Lung microvascular endothelial cell (primary cell): ENCODE results near the gene NPTX1. TPM values are rescaled to one million over a fixed set of nuclear protein-coding genes. Genes with fewer than 3 reads are reported as not detected.

Experiments used
- DNase-seq, 2 donors: peaks; one replicate each; pipeline versions ENCODE4 v3.0.0 to v3.0.0-alpha.2; 2010; ENCODE audit warnings: low read depth in 2 of 2
- total RNA-seq: library from RNA; depleted of rRNA; stranded (reverse); fragments of >200 nt; gene quantifications from 2 replicates; pipeline ENCODE4 v1.2.1, GENCODE V29; 2014

NPTX1 gene
- total RNA-seq, 1 donor from 2014 or later: under 0.01 TPM

DNA sequence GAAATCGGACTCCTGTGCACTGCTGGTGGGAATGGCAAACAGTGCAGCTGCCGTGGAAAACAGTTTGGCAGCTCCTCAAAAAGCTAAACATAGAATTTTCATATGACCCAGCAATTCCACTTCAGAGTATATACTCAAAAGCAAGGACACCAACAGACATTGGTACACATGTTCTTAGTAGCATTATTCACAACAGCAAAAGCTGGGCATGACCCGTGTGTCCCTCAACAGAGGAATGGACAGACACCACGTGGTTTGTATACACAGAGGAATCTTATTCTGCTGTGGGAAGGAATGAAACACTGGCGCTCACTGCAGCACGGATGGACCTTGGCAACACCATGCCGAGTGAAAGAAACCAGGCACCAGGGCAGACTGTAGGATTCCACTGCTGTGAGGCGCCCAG lies 16.0 kb downstream of the NPTX1 start:
- no peak for DNase-seq

DNA sequence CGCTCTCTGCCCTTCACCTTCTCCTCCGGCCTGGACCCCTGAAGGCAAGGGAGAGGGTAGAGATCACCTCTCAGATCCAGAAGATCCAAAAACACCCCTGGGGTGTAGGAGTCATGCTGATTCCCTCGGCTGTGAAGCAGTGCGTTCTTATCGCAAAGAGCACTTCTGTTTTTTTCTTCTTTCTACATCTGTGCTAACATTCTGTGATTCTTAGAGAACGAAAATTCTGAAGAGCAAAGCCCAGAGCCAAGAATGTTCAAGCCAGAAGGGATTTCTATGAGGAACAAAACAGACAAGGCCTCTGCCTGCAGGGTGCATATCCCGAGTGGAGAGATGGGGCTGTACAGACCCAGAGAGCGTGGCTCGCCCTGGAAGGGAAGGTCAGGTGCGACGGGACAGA lies 17.2 kb downstream of the NPTX1 start:
- DNase-seq: no peak

DNA sequence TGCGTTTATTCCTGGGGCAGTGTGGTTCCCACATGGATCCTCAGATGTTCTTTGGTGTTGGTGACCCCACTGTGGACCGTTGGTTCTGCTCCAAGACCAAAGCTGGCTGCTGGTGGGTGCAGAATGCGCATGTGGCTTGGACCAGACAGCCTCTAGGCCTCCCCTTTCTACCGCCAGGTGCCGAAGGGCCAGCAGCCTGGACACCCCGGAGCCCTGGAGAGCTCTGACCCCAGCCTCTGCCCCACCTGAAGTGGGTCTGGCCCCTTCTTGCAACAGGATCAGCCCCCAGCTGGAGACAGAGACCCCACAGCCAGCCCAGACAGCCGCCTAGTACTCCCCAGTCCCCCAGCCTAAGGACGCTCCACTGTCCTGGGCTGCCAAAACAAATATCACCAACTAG lies 18.4 kb downstream of the NPTX1 start:
- no peak for DNase-seq

DNA sequence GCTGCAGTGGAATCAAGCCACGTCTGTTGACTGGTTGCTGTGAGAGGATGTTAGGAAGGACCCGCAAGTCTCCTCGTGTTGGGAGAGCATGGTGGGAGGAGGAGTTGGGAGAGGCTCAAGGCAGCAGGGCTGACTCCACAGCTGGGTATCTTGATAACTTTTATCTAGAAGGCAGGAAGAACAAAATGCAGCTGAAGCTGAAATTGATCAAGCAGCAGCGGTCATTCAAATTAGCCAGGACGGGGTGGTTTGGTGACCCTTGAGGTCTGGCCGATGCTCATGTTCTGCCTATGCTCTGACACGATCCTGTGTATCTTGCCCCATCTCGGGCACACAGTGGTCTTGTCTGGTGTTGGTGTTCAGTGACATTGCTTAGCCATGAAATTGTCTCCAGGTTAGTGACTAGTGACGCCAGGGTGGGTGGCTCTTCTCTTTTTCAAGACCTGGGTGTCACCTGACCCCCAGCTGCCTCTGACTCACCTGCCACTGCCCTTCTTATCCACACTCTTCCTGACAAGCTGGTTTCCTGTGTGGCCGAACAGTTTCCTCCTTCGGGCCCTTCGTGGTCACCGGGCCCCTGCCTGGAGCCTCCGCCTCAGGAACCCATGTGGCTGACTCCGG lies 19.1 kb downstream of the NPTX1 start:
- peak in 1 of 2 donors; percentile 29 for DNase-seq

DNA sequence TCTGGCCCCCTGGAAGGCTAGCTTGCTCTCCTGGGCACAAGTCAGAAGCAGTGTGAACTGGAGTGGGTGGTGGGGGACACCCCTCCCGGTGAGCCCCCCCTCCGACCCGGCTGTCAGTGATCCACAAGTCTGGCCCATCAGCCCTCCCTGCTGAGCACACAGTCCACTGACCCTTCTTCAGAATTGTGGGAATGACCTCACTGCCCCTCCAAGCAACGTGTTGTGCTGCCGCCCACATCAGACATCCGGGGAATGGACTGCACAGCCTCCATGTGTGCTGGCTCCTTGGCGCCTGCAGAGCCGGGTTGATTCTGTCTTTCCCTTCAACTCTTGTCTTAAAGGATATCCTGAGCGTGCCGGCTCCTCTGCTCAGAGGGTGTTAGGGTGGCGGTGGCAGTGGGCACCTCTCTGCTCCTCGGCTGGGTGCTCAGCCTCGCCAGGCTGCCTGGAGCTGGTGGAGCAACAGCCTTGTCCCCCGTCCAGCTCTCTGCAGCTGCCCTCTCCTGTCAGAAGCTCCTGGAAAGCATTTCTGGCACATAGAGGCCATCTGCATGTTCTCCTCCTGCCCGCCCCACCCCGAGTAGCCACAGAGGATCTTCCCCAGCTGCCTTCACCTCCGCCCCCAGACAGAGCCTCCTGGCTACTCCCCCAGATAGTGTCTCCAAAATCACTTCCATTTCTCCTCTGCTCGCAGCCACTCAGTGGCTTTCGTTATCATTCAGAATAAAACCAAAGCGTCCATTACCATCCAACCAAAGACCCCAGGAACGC lies 19.8 kb downstream of the NPTX1 start:
- DNase-seq: no peak

DNA sequence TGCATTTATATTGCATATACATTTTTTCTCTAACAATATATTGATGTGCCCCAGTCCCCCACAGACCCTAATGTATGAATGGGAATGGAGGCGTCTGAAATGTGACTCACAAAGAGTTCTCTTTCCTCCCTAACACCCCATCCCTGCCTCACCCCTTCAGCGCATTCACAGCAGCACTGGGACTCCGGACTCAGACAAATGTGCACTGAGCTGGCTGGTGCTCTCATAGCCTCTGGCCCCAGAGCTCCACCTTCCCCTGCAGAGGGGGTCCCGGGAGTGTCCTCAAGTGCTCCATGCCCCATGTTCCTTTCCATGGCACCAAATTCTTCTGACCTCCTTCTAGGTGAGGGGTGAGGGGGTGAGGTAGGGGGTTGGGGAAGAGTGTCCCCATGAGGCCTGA lies 20.6 kb downstream of the NPTX1 start:
- no peak for DNase-seq

DNA sequence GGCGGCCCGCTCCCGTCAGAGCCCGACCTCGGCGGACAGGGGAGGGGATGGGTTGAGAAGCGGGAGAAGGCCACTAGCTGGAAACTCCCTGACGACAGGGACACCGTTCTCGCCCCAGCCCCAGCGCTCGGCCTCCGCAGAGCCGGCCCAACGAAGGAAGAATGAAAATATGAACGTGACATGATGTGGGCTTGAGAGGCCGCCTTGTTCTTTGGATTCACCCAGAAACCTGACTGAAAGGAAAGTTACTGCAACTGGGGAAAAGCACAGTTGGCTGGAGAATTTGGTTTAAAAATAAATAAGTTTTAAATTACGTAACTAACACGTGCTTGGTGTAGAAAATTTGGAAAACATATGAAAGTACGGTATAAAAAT lies 21.1 kb downstream of the NPTX1 start:
- DNase-seq: peak in 1 of 2 donors; percentile 65

DNA sequence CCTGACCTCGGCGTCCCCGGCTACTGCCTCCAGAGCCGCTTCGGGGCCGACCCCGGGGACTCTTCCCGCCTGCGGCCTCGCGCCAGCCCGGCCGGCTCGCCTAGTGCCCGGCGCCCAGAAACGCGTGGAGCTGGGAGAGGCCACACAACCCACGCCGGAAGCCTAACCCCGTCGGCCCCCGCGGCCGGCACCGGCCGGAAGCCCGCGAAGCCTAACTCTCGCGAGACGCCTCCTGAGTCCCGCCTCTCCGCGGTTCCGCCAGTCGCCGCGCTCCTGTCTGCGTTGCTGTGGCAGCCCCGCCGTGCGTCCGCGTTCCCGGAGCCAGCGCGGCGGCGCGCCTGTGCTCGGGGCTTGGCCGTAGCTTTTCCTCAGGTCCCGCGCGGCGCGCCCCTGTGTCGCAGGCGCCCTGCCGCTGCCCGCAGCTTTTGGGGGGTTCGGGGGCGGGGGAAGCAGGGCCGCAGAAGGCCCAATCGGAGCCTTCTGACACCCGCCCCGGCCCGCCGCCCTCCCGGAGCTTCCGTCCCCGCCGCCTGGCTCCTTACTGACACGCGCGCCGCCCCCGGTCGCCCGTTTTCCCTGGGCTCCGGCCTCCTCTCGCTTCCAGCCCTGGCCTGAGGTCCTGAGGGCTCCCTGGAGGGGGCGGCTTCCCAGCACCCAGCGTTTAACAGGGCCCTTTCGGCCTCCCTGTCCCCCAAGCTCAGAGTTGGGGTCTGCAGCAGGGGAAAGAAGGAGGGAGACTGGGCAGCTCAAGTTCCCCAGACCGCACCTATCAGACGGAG lies 21.7 kb downstream of the NPTX1 start:
- DNase-seq: peak; percentile 97 to 98

DNA sequence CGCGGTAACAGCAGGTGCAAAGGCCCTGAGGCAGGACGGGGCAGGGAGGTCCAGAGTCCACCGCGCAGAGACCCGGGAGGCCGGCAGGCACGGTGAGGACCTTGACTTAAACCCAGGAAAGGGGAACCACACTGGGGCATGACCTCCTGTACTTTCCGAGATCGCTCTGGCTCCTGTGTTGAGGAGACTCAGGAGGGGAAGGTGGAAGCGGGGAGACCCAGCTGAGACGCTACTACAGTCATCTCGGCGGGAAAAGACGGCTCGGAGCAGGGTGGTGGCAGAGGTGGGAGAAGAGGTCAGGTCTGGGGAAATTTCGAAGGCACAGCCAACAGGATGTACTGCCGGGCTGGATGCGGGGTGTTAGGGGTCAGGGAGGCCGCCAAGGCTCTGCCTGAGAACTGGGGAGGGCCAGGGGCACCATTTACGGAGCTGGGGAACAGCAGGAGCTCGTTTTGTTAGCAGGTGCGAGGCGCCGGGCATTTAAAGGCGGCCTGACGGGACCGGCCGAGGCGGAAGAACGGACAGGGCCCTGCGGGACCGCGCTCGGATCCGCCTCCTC lies 22.3 kb downstream of the NPTX1 start:
- DNase-seq: no peak

DNA sequence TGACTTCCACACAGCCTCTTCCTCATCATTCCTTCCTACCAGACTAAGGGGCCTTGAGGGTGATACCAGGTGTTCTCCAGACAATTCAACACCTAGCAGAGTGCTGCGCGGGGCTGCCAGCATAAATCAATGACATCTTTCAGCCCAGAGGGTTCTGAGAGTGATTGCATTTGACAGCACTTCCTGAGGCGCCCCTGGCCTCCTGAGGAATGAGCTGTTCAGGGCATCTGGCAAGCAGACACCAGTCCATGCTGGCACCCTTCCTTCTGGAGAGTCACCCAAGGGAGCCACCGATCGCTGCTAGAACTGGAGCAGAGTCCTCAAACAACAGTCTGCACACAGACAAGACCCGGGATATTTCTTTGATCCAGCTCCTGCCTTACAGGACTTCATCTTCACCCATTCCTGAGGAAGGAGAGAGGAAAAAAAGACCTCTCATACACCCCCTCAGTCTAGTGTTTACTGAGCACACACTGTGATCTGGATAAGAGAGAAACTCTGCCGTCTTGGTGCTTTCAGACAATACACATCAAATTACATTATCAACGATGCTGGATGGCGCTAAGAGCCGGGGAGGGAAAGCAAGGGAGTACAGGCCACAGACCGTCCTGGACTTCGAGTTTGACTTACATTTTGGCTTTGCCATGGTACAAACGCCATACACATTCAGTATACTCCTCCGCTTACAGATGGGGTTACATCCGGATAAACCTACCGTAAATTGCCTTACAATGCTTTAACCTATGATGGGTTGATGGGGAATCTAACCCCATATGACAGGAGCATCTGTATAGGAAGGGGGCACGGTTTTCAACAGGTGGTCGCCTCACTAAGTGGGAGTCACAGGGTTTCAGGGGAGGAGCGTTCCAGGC lies 23.0 kb downstream of the NPTX1 start:
- no peak for DNase-seq

DNA sequence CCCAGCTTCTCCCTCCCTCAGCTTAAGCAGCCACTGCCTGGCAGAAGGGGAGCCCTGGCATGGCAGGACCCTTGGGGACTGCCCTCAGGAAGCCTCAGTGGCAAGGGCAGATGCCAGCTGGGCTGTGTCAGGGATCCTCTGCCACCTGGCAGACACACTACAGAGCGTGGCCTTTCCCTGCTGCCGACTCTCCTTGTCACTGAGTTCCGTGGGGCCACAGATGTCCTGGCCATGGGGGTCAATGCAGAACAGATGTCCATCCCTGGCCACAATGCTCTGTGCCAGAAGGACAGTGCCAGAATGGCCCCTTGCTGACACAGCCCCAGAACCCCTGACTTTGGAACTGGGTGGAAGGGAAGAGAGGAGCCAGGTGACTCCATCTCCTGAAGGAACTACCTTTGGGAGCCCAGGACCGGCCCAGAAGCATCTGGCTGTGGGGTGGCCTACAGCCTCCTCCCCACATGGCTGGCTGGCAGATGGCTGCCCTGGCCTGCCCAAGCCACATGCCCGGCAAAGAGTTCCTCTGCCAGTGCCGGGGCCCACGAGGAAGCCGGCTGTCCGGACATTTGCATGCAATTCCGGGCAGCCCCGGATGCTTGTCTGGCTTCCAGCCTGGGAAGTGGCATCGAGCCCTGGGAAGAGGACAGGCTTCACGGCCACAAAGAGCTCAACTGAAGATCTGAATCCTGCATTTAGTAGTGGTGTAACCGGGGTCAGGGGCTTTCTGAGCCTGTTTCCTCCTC lies 24.1 kb downstream of the NPTX1 start:
- DNase-seq: no peak

DNA sequence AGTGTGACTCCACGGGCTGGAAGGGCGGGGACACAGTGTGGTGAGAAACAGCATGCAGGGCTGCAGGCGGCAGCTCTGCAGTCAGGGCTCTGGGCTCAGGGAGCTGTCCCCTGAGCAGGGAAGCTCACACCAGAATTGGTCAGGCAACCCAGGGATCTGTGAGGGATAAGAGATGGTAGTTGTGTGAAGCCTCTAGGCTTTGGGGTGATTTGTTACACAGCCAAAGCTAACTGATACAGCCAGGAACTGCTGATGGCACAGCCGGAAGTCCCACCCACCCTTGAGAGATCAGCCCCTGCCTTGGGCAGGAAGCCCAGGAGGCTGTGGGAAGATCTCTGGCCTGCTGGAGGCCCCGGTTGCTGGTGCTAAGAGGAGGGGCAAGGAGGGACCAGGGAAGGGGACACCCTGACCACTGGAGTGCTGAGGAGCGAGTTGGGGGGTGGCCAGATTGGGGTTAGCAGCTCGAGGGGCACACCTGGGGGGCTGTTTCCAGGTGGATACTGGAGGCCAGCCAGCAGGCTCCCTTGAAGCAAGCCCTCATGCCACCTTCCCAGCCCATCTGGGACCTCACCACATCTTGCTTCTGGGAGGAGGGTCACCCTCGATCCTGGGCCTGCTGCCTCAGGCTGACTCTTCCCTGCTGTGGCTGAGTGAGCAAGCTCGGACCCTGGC lies 25.2 kb downstream of the NPTX1 start:
- no peak for DNase-seq

DNA sequence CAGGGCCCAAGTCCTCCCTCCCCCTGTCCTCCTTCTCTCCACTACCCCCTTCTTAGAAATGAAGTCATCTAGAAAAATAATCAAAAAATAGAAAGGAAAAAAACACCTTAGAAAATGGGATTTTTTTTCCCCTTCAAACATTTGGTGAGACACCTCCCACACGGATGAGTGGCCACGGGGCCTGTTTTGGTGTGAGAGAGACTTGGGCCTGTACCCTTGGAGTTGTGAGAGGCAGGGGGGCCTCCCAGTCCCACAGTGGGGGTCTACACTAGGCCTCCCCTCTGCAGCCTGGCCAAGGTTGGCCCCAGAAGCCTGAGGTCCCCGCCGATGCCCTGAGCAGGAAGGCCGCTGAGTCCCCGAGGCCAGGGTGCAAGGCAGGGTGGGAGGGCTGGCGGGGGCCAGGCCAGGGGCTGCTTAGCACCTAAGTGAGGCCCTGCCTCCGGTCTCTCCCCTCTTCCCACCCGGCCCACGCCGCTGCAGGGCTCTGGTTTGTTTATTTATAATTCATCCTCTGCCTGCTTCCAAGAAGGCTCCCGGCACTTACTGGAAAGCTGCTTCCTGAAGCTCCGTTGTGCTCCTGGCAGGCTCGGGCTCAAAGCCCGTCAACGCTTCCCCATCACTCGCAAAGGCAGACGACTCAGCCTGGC lies 26.4 kb downstream of the NPTX1 start:
- DNase-seq: peak in 1 of 2 donors; percentile 26

DNA sequence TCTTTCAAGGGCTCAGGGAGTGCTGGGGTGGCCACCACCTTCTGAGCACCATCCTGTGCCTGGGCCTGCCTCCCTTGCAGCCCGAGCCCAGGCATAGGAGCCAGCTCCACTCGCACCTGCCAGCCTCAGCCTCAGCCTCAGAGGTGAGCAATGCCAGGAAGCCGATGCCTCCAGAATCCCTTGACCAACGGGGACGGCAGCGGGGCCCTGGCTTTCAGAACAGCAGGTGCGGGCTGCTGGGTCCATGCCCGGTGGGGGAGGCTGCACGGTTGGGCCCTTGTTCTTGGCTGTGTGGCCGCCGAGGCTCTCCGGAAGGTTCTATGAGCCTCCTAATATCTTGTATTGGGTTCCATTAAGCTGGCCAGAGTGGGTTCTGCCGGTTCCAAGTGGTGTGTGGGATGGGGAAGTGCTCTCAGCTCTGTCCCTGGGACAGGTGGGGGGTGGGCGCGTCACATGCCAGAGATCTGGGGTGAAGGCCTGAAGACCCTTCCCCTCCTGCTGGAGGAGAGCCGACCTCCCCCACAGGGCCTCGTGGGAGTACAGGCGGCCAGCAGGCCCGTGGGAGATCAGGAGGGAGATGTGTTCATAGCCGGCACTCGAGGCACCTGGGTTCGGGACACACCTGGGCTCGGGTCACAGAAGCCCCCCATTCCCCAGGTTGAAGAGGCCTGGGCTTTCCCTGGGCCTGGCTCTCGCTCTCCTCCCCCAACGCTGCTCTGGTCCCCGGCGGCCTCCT lies 27.0 kb downstream of the NPTX1 start:
- DNase-seq: no peak

DNA sequence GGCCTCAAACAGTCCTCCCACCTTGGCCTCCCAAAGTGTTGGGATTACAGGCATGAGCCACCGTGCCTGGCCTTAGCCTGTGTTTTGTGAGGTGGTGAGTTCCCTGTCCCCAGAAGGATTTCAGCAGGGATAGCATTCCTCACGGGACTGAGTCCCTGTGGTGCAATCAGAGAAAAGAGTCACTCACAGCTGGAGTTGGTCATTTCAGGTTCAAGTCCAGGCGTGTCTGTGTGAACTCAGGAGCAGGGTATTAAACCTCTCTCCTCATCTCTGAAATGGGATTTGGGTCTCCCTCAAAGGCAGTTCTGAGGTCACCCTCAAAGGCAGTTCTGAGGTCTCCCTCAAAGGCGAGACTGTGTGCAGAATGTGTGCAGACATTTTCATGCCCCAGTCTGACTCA lies 28.6 kb downstream of the NPTX1 start:
- DNase-seq: no peak

DNA sequence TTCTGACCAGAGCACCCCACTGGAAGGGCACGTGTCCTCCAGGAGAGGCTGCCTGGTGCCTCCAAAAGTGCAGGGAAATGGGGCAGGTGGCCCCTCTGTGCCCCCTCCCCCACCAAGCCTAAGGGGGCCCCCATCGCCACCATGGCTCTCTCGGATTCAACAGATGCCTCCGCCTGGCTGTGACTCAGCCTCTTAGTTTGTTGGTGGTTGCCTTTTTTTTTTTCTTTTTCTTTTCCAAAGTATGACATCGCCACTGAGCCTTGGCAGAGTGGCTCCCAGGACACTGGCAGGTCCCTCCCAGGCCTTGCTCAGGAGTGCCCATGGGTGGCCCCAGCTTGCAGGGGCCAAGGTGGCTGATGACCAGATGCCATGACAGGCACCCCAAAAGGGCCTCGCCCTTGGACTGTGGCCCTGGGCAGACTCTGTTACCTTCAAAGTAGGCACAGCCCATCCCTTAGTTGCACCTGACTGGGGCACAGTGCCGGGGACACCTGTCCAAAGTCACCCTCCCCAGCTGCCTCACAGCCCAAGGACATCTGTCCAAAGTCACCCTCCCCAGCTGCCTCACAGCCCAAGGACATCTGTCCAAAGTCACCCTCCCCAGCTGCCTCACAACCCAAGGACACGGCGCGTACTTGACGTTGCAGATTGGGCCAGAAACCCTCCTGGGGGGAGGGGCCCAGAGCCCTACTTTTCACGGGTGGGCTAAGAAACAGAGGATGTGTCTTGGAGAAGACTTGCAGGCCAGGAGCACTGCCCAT lies 29.6 kb downstream of the NPTX1 start:
- DNase-seq: no peak

DNA sequence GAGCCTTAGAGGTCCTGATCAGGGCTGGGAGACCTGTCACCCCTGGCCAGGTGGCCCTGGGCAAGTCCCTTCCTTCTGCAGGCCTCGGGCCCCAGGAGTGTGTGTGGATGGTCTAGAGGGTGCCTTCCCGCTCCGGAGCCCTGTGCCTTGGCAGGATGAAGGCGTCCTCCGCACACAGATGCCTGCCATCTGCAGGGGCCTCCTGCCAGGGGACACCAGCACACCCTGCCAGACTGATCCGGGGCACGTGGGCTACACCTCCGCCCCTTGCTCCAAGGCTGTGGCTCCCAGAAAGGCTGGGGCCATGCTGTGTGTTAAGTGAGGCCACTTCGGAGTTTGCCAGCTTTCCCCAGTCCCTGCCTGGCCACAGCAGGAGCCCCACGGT lies 30.7 kb downstream of the NPTX1 start:
- DNase-seq: no peak
